Adrenal gland (tissue), 12 donors: ENCODE data around the gene CALCA. TPM values are rescaled to one million over a fixed set of nuclear protein-coding genes. Genes with fewer than 3 reads are reported as not detected.

Experiments
- DNase-seq, 7 donors: peaks; one replicate each; pipeline ENCODE4 v3.0.0-alpha.2; 2019 to 2020
- H3K27ac ChIP-seq, 5 donors: fragments of 200-600 bp; sonication (generic) in 4 of 5; 1 replicate in 3 of 5; 2 replicates in 2 of 5; pipeline versions ENCODE4 v1.5.1 to v1.8.0; 2016 to 2020; ENCODE audit warnings: mild to moderate bottlenecking in 1 of 5
- H3K27me3 ChIP-seq: fragments of 200-600 bp; 2 replicates; pipeline ENCODE4 v1.8.0; 2021
- H3K36me3 ChIP-seq, 2 donors: fragments of 200-600 bp; replicated peaks in 1 of 2; 1 replicate in 1 of 2; 2 replicates in 1 of 2; pipeline versions ENCODE4 v1.5.1 to v1.8.0; 2018 to 2022
- H3K4me1 ChIP-seq, 2 donors: fragments of 200-600 bp; replicated peaks in 1 of 2; 1 replicate in 1 of 2; 2 replicates in 1 of 2; pipeline versions ENCODE4 v1.5.1 to v1.8.0; 2018 to 2021
- H3K4me3 ChIP-seq, 4 donors: fragments of 200-600 bp; sonication (generic) in 3 of 4; one replicate each; pipeline ENCODE4 v1.5.1; 2016 to 2018
- H3K9me3 ChIP-seq, 3 donors: fragments of 200-600 bp; sonication (generic) in 1 of 3; replicated peaks in 1 of 3; 1 replicate in 2 of 3; 2 replicates in 1 of 3; pipeline versions ENCODE4 v1.5.1 to v1.8.0; 2016 to 2021
- POLR2A ChIP-seq, 2 donors: fragments of 450-650 bp; IDR thresholded peaks; one replicate each; pipeline ENCODE4 v1.6.1; 2017; ENCODE audit warnings: antibody characterized with exemption in 2 of 2, mild to moderate bottlenecking in 2 of 2, moderate library complexity in 1 of 2
- WGBS, 4 donors: extraction: QIAGEN DNeasy Blood & Tissue Kit in 2 of 4; methylation state at CpG; one replicate each; pipeline versions ENCODE4 v1.1.5 to v1.1.7; 2013 to 2017; 5-methylcytosine and 5-hydroxymethylcytosine counted together
- intact Hi-C, 2 donors: fragments of 100-400 bp; cut with DNase I; formaldehyde crosslinking; loops; one replicate each; pipeline versions ENCODE4 v1.14.1 to v1.15.0; 2022 to 2023
- polyA plus RNA-seq, 3 donors: library from polyadenylated mRNA; stranded (reverse); fragments of 200-250 nt in 2 of 3; fragments of 350-450 nt in 1 of 3; fragmentation: Illumina TruSeq in 1 of 3; extraction: RNeasy Lipid Tissue Mini Kit (QIAGEN cat#74804) in 1 of 3; gene quantifications; one replicate each; pipeline ENCODE4 v1.2.3, GENCODE V29; 2013 to 2014
- total RNA-seq, 9 donors: library from RNA; depleted of rRNA in 4 of 9; stranded (reverse); fragments of >200 nt in 4 of 9; fragments of 120-200 nt in 1 of 9; fragmentation: NEBNext Ultra II Directional in 1 of 9; extraction: Animal tissue kit (Norgen Biotek cat#: 25700) in 1 of 9; gene quantifications; one replicate each; pipeline versions ENCODE4 v1.1.0 to v1.2.4, GENCODE V29; 2013 to 2023
- TF ChIP-seq, protein P1 (sequence below), 6 experiments: fragments of 450-650 bp in 4 of 6; fragments of 200-600 bp in 2 of 6; sonication (generic) in 1 of 6; IDR thresholded peaks; 1 replicate in 5 of 6; 2 replicates in 1 of 6; pipeline versions ENCODE4 v1.5.1 to v1.8.0; 2016 to 2021; ENCODE audit warnings: antibody characterized with exemption in 6 of 6, mild to moderate bottlenecking in 2 of 6, moderate library complexity in 1 of 6
- donor health status: healthy with polysubstance abuse.
- donor health status: Bipolar disorder and iron deficiency.
- donor health status: DM: yes; HTN: yes; CAD: no.
- donor health status: DM: no; HTN: no; CAD: no.
- donor health status: DM: no; HTN: no; CAD: no.
- donor health status: DM: yes; HTN: yes; CAD: no.

Gene CALCA
- total and polyA plus RNA-seq, 12 donors = 0.34 to 2.2 (median 0.95) TPM; not detected in 9

DNA sequence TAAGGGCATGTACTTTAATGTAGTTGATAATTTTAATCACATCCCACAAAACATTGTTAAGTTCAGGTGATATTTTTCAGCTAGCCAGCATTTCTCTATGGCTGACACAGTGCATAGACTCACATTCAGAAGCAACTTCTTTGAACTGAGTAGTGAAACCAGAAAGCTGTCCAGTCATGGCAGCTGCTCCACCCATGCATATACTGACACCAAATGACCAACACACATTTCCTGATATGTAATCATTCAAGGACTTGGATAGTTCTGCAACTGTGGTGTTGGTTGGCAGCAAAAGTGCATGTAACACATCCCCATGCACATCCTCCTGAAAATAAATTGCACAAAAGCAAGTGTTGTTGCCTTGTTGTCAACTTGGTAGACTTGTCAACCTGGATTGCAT lies 39.7 kb downstream of the CALCA start:
- no peak for DNase-seq
- Histone ChIP-seq H3K27me3 (no peaks in the 10 kb centered on the region), H3K4me1 (no peaks in the 10 kb centered on the region), H3K27ac (no peak overlapping the region), H3K4me3 (no peak overlapping the region), H3K9me3 (no peaks in the 10 kb centered on the region), H3K36me3 (no peaks in the 10 kb centered on the region)
- TF ChIP-seq, protein P1, sequence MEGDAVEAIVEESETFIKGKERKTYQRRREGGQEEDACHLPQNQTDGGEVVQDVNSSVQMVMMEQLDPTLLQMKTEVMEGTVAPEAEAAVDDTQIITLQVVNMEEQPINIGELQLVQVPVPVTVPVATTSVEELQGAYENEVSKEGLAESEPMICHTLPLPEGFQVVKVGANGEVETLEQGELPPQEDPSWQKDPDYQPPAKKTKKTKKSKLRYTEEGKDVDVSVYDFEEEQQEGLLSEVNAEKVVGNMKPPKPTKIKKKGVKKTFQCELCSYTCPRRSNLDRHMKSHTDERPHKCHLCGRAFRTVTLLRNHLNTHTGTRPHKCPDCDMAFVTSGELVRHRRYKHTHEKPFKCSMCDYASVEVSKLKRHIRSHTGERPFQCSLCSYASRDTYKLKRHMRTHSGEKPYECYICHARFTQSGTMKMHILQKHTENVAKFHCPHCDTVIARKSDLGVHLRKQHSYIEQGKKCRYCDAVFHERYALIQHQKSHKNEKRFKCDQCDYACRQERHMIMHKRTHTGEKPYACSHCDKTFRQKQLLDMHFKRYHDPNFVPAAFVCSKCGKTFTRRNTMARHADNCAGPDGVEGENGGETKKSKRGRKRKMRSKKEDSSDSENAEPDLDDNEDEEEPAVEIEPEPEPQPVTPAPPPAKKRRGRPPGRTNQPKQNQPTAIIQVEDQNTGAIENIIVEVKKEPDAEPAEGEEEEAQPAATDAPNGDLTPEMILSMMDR (IDR thresholded peaks at IDR 0.05) = no peak
- TF ChIP-seq POLR2A (IDR thresholded peaks at IDR 0.05) = no peak
- intact Hi-C loops = no loop called here

DNA sequence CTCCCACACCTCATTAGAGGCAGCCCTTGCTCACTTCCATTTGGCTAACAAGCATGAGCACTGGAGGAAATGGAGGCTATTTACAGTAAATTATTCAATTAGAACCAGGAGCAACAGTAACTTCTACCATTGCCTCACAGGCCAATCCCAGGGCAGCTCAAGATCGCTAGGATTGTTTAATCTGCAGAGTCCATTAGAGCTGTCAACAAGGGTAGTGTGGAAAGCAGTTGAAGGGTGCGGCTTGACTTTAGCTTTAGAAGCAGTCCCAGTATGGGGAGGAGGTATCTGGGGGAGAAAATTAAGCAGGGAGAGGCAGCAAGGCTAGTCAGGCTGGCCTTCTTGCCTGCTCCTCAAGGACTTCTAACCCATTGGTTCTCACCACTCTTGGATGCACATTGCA lies 41.8 kb downstream of the CALCA start:
- Histone ChIP-seq H3K36me3 (no peaks in the 10 kb centered on the region), H3K9me3 (no peaks in the 10 kb centered on the region), H3K27me3 (no peaks in the 10 kb centered on the region), H3K4me3 (no peak overlapping the region), H3K4me1 (no peaks in the 10 kb centered on the region), H3K27ac (no peak overlapping the region)
- TF ChIP-seq, protein P1 (IDR thresholded peaks at IDR 0.05) = no peak
- TF ChIP-seq POLR2A (IDR thresholded peaks at IDR 0.05) = no peak
- no peak for DNase-seq
- intact Hi-C loops = no loop called here
- 61 to 71% (median 64%) methylated on average over 2 of the region's 2 CpGs for WGBS, 4 donors

DNA sequence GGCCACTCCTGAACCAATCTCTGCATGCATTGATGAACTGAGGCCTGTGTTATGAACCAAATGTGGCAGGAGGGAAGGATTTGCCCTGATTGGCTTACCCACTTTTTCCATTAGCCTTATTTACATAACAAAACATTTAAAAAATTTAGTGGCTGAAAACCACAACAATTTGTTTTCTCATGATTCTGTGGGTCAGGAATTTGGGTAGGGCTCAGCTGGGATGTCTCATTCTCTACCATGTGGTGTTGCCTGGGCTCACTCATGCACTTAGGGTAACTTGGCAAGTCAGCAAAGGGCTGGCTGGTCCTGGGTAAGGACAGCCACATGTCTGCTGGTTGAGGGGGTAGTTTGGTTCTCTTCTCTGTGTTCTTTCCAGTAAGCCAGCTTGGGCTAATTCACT lies 45.0 kb downstream of the CALCA start:
- intact Hi-C loops = no loop called here

DNA sequence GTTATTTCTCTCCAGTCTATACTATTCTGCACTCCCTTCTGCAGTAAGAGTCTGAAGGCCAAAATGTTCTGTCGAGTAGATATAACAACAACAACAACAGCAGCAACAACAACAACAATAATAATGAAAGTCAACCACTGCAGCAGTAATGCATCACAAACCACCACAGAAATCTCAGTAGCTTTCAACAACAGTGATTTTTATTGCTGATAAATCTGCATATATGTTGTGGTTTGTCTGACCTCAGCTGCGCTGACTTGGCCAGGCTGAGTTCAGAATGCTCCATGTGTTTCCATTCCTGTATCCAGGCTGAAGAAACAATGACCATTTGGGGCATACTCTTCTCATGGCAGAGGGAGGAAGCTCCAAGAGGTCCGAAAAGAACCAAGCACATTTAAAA lies 47.8 kb downstream of the CALCA start:
- Histone ChIP-seq H3K4me1 (no peaks in the 10 kb centered on the region), H3K4me3 (no peak overlapping the region), H3K27ac (no peak overlapping the region), H3K36me3 (no peaks in the 10 kb centered on the region), H3K9me3 (no peaks in the 10 kb centered on the region), H3K27me3 (no peaks in the 10 kb centered on the region)
- no peak for TF ChIP-seq POLR2A (IDR thresholded peaks at IDR 0.05)
- TF ChIP-seq, protein P1 (IDR thresholded peaks at IDR 0.05) = no peak
- intact Hi-C loops = no loop called here
- no peak for DNase-seq
- WGBS, 4 donors = 65 to 80% (median 76%) methylated on average over 3 of the region's 3 CpGs

More for the DNA sequence above, 45.0 kb downstream of the CALCA start:
- Histone ChIP-seq H3K9me3 (no peaks in the 10 kb centered on the region), H3K4me3 (no peak overlapping the region), H3K27me3 (no peaks in the 10 kb centered on the region), H3K27ac (no peak overlapping the region), H3K4me1 (no peaks in the 10 kb centered on the region), H3K36me3 (no peaks in the 10 kb centered on the region)
- TF ChIP-seq, protein P1 (IDR thresholded peaks at IDR 0.05) = no peak
- no peak for TF ChIP-seq POLR2A (IDR thresholded peaks at IDR 0.05)
- no peak for DNase-seq

Other genes starting within 250 kb of the CALCA start
- 10 to 100 TPM in 2 of 9 donors, 1 to 10 TPM in 7; 5.7 to 29.7 (median 8.4) TPM for gene CYP2R1, start 80.1 kb downstream of the CALCA start, total RNA-seq
- 10 to 100 TPM; 17.0 to 58.5 (median 19.9) TPM for gene CYP2R1, start 80.1 kb downstream of the CALCA start, polyA plus RNA-seq
- under 1 TPM in 2 of 9 donors, not detected in 7; 0.11 to 0.28 TPM for gene CALCB, start 101.2 kb upstream of the CALCA start, total RNA-seq
- under 1 TPM in 2 of 3 donors, not detected in 1; 0.07 to 0.08 TPM for gene CALCB, start 101.2 kb upstream of the CALCA start, polyA plus RNA-seq
- under 1 TPM in 5 of 9 donors, not detected in 4; 0.11 to 0.83 (median 0.67) TPM for gene INSC, start 142.6 kb upstream of the CALCA start, total RNA-seq
- 1 to 10 TPM in 1 of 3 donors, under 1 TPM in 2; 0.18 to 1.4 (median 0.54) TPM for gene INSC, start 142.6 kb upstream of the CALCA start, polyA plus RNA-seq